Measurements from ENCODE around the gene IFITM5.

Gene IFITM5

GRCh38 chr11:299081-299891, at the start of gene IFITM5:
Gene IFITM5 (minus strand): TSS chr11:299526. CDS start chr11:299490, 36 bp downstream.
- TF ChIP-seq, protein P1, sequence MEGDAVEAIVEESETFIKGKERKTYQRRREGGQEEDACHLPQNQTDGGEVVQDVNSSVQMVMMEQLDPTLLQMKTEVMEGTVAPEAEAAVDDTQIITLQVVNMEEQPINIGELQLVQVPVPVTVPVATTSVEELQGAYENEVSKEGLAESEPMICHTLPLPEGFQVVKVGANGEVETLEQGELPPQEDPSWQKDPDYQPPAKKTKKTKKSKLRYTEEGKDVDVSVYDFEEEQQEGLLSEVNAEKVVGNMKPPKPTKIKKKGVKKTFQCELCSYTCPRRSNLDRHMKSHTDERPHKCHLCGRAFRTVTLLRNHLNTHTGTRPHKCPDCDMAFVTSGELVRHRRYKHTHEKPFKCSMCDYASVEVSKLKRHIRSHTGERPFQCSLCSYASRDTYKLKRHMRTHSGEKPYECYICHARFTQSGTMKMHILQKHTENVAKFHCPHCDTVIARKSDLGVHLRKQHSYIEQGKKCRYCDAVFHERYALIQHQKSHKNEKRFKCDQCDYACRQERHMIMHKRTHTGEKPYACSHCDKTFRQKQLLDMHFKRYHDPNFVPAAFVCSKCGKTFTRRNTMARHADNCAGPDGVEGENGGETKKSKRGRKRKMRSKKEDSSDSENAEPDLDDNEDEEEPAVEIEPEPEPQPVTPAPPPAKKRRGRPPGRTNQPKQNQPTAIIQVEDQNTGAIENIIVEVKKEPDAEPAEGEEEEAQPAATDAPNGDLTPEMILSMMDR (IDR thresholded peaks at IDR 0.05; ENCODE audit: low read length, missing control alignments), result no peak
- DNase-seq (ENCODE audit: low read depth), result no peak
- H3K4me3 ChIP-seq (replicated peaks; ENCODE audit: low read depth, low read length), result no peak within 1 kb of the TSS

- TF ChIP-seq, protein P1 (IDR thresholded peaks at IDR 0.05; ENCODE audit: low read length, missing control alignments), result no peak
- no peak overlapping the region for H3K4me3 ChIP-seq (replicated peaks; ENCODE audit: low read depth, low read length)
- DNase-seq (ENCODE audit: low read depth), result no peak
Observed at GRCh38 chr11:346529-346928, 47.2 kb upstream of the IFITM5 start.

- TF ChIP-seq, protein P1 (IDR thresholded peaks at IDR 0.05; ENCODE audit: low read length, missing control alignments), result no peak
- DNase-seq (ENCODE audit: low read depth), result no peak
- no peak overlapping the region for H3K4me3 ChIP-seq (replicated peaks; ENCODE audit: low read depth, low read length)
Observed at GRCh38 chr11:344836-345578, 45.7 kb upstream of the IFITM5 start.

GRCh38 chr11:342328-342727, 43.0 kb upstream of the IFITM5 start:
- no peak for DNase-seq (ENCODE audit: low read depth)
- H3K4me3 ChIP-seq (replicated peaks; ENCODE audit: low read depth, low read length), result no peak overlapping the region
- TF ChIP-seq, protein P1 (IDR thresholded peaks at IDR 0.05; ENCODE audit: low read length, missing control alignments), result no peak

DNA sequence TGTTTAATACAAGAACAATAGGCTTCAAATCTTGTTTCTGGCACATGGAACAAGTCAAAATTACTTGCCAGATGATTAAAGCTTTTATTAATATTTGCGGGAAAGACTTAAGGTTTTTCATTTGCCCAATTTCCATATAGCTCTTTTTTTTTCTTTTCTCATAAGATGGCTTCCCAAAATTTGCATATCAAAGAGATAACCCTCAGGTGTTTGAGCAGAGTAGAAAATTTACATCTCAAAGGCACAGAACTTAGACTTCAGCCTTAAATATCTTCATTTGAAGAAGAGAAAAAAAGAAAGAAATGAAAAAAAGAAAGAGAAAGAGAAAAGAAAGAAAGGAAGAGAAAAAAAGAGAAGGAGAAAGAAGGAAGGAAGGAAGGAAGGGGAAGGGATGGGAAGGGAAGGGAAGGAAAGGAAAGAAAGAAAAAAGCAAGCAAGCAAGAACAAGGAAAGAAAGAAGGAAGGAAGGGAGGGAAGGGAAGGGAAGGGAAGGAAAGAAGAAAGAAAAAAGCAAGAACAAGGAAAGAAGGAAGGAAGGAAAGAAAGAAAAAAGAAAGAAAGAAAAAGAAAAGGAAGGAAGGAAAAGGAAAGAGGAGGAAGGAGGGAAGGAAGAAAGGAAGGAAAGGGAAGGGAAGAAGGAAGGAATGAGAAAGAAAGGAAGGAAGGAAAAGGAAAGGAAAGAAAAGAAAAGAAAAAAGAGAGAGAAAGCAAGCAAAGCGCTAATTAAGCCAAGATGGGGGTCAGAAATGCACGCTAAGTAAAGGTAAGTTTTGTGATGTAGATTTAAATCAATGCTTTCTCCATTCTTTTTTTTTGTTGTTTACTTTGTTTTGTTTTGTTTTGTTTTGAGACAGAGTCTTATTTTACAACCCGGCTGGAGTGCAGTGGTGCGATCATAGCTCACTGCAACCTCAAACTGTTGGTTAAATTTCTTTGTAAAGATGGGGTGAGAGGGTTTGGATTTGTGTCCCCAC, 41.5 kb upstream of the IFITM5 start:
- DNase-seq (ENCODE audit: low read depth), result no peak
- TF ChIP-seq, protein P1 (IDR thresholded peaks at IDR 0.05; ENCODE audit: low read length, missing control alignments), result no peak

GRCh38 chr11:339963-340362, 40.6 kb upstream of the IFITM5 start:
- TF ChIP-seq, protein P1 (IDR thresholded peaks at IDR 0.05; ENCODE audit: low read length, missing control alignments), result no peak
- no peak for DNase-seq (ENCODE audit: low read depth)
- H3K4me3 ChIP-seq (replicated peaks; ENCODE audit: low read depth, low read length), result no peak overlapping the region

More for the DNA sequence above, 41.5 kb upstream of the IFITM5 start:
- no peak overlapping the region for H3K4me3 ChIP-seq (replicated peaks; ENCODE audit: low read depth, low read length)
